Subcutaneous adipose tissue (tissue), 4 donors: ENCODE data around the gene MESP2. TPM values are rescaled to one million over a fixed set of nuclear protein-coding genes. Genes with fewer than 3 reads are reported as not detected.

Experiments
- total RNA-seq, 4 donors: library from RNA; depleted of rRNA; stranded (reverse); fragments of >200 nt; gene quantifications; one replicate each; pipeline ENCODE4 v1.1.0, GENCODE V29; 2016
- TF ChIP-seq, protein P1 (sequence below): fragments of 450-650 bp; IDR thresholded peaks from one replicate; pipeline ENCODE4 v1.5.1; 2016; ENCODE audit warnings: low read depth, mild to moderate bottlenecking, control low read depth, antibody characterized with exemption, moderate library complexity

The MESP2 gene
- total RNA-seq, 4 donors from 2014 or later: 0.34 to 0.57 TPM; not detected in 2

DNA sequence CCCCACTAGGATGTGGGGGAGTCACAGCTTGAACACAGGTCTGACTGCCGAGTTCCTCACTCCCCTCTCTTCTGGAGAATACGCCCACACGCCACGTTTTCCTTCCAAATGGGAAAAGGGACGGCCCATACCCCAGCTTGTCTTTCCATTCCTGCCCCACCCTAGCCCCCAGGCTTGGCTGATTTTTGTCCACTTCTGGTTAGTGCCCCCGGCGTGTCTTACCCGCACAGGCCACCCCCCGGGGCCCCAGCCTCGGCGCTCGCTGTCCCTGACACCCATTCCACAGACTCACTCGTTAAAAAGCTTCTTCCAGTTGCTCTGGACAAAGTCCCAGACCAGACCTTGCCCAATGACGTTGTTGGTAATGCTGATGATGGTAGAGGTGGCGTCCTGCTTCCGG, 14.5 kb downstream of the MESP2 start:
- TF ChIP-seq, protein P1, sequence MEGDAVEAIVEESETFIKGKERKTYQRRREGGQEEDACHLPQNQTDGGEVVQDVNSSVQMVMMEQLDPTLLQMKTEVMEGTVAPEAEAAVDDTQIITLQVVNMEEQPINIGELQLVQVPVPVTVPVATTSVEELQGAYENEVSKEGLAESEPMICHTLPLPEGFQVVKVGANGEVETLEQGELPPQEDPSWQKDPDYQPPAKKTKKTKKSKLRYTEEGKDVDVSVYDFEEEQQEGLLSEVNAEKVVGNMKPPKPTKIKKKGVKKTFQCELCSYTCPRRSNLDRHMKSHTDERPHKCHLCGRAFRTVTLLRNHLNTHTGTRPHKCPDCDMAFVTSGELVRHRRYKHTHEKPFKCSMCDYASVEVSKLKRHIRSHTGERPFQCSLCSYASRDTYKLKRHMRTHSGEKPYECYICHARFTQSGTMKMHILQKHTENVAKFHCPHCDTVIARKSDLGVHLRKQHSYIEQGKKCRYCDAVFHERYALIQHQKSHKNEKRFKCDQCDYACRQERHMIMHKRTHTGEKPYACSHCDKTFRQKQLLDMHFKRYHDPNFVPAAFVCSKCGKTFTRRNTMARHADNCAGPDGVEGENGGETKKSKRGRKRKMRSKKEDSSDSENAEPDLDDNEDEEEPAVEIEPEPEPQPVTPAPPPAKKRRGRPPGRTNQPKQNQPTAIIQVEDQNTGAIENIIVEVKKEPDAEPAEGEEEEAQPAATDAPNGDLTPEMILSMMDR: no peak

DNA sequence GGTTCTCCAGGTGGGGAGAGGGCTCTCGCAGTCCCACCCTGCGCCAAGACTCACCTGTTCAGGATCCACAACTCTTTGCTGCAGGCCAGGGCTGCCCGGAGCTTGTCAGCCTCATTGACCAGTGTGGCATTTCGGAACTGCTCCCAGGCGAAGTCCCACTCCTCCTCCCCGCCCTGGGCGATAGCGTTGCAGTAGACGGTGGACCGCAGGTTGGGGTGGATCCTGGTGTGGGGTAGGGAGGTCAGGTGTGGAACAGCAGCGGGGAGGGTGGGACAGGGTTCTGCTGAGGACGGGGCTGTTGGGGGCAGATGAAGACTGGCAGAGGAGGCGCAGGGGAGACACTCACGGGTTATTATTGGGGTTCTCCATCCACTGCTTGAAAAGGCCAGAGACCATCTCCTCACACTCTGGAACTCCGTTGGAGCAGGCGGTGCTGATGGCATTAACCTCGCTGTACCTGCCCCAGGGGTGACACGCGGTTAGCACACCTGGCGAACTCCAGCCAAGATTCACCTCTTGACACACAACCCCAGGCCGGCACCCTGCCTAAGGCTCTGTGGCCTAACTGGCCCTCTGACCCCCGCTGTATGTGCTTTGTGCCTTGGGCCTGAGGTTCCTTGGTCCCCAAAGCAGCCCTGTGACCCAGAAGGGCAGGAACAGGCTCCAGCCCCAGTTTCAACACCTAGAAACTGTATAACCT, 16.1 kb downstream of the MESP2 start:
- TF ChIP-seq, protein P1: no peak

DNA sequence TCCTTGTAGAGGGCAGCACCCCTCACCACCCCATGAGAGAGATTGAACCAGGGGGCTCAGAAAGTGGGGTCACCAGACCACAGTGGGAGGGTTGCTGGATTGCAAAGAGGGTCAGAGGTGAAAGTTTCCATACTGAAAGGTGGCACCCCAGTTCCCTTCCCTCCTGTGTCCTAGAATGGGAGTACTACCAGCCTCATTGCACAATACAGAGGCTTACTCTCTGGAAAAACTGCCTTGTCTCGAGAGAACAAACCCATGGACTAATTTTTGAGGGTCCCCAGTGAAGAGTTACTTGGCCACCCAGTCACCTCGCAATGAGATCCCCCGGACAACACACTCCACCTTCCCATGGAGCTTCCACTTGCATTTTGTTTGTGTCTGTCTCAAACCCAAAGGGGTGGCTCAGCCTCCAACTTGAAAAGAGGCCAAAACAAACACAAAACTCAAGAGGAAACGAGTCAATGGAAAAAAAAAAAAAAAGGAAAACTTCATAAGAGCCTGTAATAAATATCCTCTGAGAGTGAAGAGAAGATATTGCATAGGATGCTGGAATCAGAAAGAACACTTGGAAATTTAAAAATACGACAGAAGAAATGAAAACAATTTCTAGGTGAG, 18.6 kb downstream of the MESP2 start:
- TF ChIP-seq, protein P1: no peak

DNA sequence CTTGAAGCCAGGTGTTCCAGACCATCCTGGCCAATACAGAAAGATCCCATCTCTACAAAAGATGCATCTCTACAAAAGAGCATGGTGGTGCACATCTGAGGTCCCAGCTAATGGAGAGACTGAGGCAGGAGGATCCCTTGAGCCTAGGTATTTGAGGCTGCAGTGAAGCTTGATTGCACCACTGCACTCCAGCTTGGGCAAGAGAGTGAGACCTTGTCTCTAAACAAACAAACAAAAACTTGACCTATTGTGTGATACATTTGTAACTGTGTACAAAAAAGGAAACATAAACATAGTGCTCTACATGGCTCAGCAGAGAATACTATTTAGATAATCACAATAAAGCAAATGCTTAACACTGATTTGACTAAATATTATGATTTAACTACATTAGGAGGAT, 19.9 kb downstream of the MESP2 start:
- TF ChIP-seq, protein P1: no peak

DNA sequence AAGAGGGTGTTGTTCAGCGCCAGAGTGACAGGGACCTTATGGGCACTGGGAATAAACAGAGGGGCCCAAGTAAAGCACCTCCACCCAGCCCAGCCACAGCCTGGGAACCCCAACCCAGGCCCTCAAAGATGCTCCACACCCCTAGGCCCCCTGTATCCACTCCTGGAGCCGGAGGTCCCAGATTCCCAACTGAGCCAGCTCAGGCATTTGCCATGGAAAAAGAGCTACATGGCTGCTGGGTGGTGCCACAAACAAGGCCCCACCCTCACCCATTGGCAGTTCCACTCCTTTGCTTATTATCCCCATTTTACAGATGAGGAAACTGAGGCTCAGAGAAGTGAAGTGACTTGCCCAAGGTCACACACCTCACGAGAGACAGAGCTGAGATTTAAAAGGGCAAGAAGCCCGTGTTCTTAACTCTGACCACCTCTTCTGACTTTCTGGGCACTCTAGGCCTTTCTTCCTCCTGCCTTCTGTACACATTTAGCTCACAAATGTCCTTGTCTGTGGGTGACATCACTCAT, 21.6 kb downstream of the MESP2 start:
- TF ChIP-seq, protein P1: no peak

DNA sequence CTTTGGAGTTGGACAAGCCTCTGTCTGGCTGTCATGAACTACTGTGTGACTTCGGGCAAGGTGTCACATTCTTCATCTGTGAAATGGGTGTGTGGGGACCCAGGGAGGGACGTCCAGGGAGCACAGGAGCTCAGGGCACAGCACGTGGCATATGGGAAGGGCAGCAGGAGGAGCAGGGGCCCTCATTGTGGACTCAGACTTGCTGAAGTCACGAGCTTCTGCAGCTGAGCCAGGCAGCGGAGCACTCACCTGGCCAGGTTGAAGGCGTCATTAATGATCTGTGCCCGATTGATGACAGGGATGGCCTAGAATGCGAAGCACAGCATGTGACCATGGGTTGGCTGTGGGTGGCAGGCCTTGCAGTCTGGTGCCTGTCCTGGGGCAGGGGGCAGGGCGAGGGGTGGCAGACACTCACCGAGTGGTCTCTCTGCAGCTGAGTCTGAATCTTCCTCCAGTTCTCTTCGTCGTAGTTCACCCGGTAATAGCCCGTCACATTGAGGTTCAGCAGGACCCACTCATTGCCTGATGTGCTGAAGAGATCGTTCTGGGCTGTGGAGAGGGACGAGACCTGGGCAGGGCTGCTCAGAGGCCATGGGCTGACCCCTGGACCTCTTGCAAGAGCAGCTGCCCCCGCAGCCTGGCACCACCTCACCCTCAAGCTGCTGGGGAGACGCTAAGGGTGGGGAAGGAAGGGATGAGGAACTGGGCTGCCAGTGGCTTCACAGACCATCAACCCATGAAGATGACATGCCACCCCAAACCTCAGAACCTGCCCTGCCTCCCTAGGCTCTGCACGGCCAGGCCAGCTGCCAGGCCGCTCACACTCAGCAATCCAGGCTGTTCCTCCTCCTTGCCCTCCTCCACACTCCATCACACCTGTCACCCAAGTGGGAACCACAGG, 23.1 kb downstream of the MESP2 start:
- TF ChIP-seq, protein P1: no peak
